ENCODE results near the gene EHD1.

The EHD1 gene

GRCh38 chr11:64871492-64871891 is 6.9 kb downstream of the EHD1 start:
- no peak for DNase-seq

- no peak for DNase-seq
Measured at GRCh38 chr11:64870893-64871466, 7.4 kb downstream of the EHD1 start.

- no peak for DNase-seq
Measured at GRCh38 chr11:64870176-64870892, 8.1 kb downstream of the EHD1 start.

- no peak for DNase-seq
Measured at GRCh38 chr11:64869571-64870175, 8.7 kb downstream of the EHD1 start.

GRCh38 chr11:64868904-64869570 is 9.4 kb downstream of the EHD1 start:
- no peak for DNase-seq

GRCh38 chr11:64867748-64868462 is 10.5 kb downstream of the EHD1 start:
- DNase-seq: no peak

GRCh38 chr11:64866173-64866491 is 12.3 kb downstream of the EHD1 start:
- DNase-seq: no peak

- DNase-seq: no peak
Measured at GRCh38 chr11:64865286-64866172, 12.9 kb downstream of the EHD1 start.

- no peak for DNase-seq
Measured at GRCh38 chr11:64864473-64865285, 13.7 kb downstream of the EHD1 start.

GRCh38 chr11:64864135-64864472 is 14.3 kb downstream of the EHD1 start:
- DNase-seq: no peak

- no peak for DNase-seq
Measured at GRCh38 chr11:64863391-64864060, 14.9 kb downstream of the EHD1 start.

- DNase-seq: no peak
Measured at GRCh38 chr11:64862987-64863390, 15.4 kb downstream of the EHD1 start.

GRCh38 chr11:64861227-64861975 is 17.0 kb downstream of the EHD1 start:
- no peak for DNase-seq

- DNase-seq: no peak
Measured at GRCh38 chr11:64859542-64860414, 18.6 kb downstream of the EHD1 start.

GRCh38 chr11:64858467-64859263 is 19.8 kb downstream of the EHD1 start:
- DNase-seq: no peak

- DNase-seq: no peak
Measured at GRCh38 chr11:64857485-64857884, 20.9 kb downstream of the EHD1 start.

- no peak for DNase-seq
Measured at GRCh38 chr11:64856382-64857227, 21.8 kb downstream of the EHD1 start.

All from DMS153 (cell line).